ENCODE measurements around the gene KLK5.

KLK5 gene

GRCh38 chr19:50969413-50969760 lies 16.5 kb upstream of the KLK5 start, which contains the start of gene KLK6:
Gene KLK6 (minus strand): TSS chr19:50969591. CDS start chr19:50968104, 1,487 bp downstream.
- DNase-seq (ENCODE audit: low read depth in 2 of 2): no peak

GRCh38 chr19:50968716-50969412 lies 16.0 kb upstream of the KLK5 start:
- no peak for DNase-seq (ENCODE audit: low read depth in 2 of 2)

- DNase-seq (ENCODE audit: low read depth in 2 of 2): no peak
Measured at GRCh38 chr19:50967929-50968715, 15.3 kb upstream of the KLK5 start.

GRCh38 chr19:50964266-50964665 lies 11.4 kb upstream of the KLK5 start:
- DNase-seq (ENCODE audit: low read depth in 2 of 2): no peak

- DNase-seq (ENCODE audit: low read depth in 2 of 2): no peak
Measured at GRCh38 chr19:50963381-50963780, 10.5 kb upstream of the KLK5 start.

- no peak for DNase-seq (ENCODE audit: low read depth in 2 of 2)
Measured at GRCh38 chr19:50962245-50962644, 9.4 kb upstream of the KLK5 start.

GRCh38 chr19:50959731-50960500 lies 7.1 kb upstream of the KLK5 start:
- DNase-seq (ENCODE audit: low read depth in 2 of 2): no peak

- DNase-seq (ENCODE audit: low read depth in 2 of 2): no peak
Measured at GRCh38 chr19:50957587-50957986, 4.7 kb upstream of the KLK5 start.

GRCh38 chr19:50949861-50950260 lies 3.0 kb downstream of the KLK5 start:
- DNase-seq (ENCODE audit: low read depth in 2 of 2): no peak

- no peak for DNase-seq (ENCODE audit: low read depth in 2 of 2)
Measured at GRCh38 chr19:50947123-50947522, 5.7 kb downstream of the KLK5 start.

GRCh38 chr19:50944795-50945194 lies 8.0 kb downstream of the KLK5 start:
- no peak for DNase-seq (ENCODE audit: low read depth in 2 of 2)

GRCh38 chr19:50943074-50943828 lies 9.6 kb downstream of the KLK5 start:
- no peak for DNase-seq (ENCODE audit: low read depth in 2 of 2)

- no peak for DNase-seq (ENCODE audit: low read depth in 2 of 2)
Measured at GRCh38 chr19:50939596-50939995, 13.2 kb downstream of the KLK5 start.

GRCh38 chr19:50933640-50934039 lies 19.2 kb downstream of the KLK5 start:
- no peak for DNase-seq (ENCODE audit: low read depth in 2 of 2)

- no peak for DNase-seq (ENCODE audit: low read depth in 2 of 2)
Measured at GRCh38 chr19:50932690-50933083, 20.2 kb downstream of the KLK5 start.

- DNase-seq (ENCODE audit: low read depth in 2 of 2): no peak
Measured at GRCh38 chr19:50932018-50932689, 20.7 kb downstream of the KLK5 start.

GRCh38 chr19:50931023-50931422 lies 21.8 kb downstream of the KLK5 start:
- DNase-seq (ENCODE audit: low read depth in 2 of 2): no peak

GRCh38 chr19:50928831-50929230 lies 24.0 kb downstream of the KLK5 start:
- DNase-seq (ENCODE audit: low read depth in 2 of 2): no peak

GRCh38 chr19:50926144-50926543 lies 26.7 kb downstream of the KLK5 start:
- no peak for DNase-seq (ENCODE audit: low read depth in 2 of 2)

- no peak for DNase-seq (ENCODE audit: low read depth in 2 of 2)
Measured at GRCh38 chr19:50925734-50926133, 27.1 kb downstream of the KLK5 start.

GRCh38 chr19:50924586-50924985 lies 28.3 kb downstream of the KLK5 start:
- no peak for DNase-seq (ENCODE audit: low read depth in 2 of 2)
